NT2/D1 (cell line): ENCODE data around the gene ZNF280A.

Source experiments
- SUZ12 ChIP-seq: IDR thresholded peaks from 2 replicates; pipeline ENCODE4 v1.6.1; 2011; ENCODE audit not compliant: insufficient read length, insufficient read depth; ENCODE audit errors: extremely low read depth
- YY1 ChIP-seq: IDR thresholded peaks from 2 replicates; pipeline ENCODE4 v1.6.1; 2011; ENCODE audit not compliant: insufficient read length, insufficient read depth
- ZNF274 ChIP-seq: IDR thresholded peaks from 2 replicates; pipeline ENCODE4 v1.6.1; 2011; ENCODE audit warnings: mild to moderate bottlenecking, low read depth, low read length

- no peak for TF ChIP-seq YY1
- no peak for TF ChIP-seq SUZ12
- TF ChIP-seq ZNF274: no peak
These were observed 32.0 kb downstream of the ZNF280A start for GRCh38 chr22:22487869-22488597.
